Trophoblast cell (in vitro differentiated cells and primary cell): Measurements from ENCODE around the gene UNK.

ENCODE experiments used
- DNase-seq, 2 donors: peaks; one replicate each; pipeline ENCODE4 v3.0.0-alpha.2; 2016
- H2AFZ ChIP-seq: 2 replicates; pipeline ENCODE4 v1.6.1; 2013; ENCODE audit warnings: low read length, moderate library complexity, mild to moderate bottlenecking; ENCODE audit not compliant: insufficient read depth, poor library complexity
- H2AK5ac ChIP-seq: 2 replicates; pipeline ENCODE4 v1.6.1; 2013; ENCODE audit warnings: mild to moderate bottlenecking, low read length
- H2BK120ac ChIP-seq: 2 replicates; pipeline ENCODE4 v1.6.1; 2013; ENCODE audit warnings: low read length, mild to moderate bottlenecking, moderate library complexity; ENCODE audit not compliant: insufficient read depth, poor library complexity
- H2BK12ac ChIP-seq: 2 replicates; pipeline ENCODE4 v1.6.1; 2013; ENCODE audit warnings: mild to moderate bottlenecking, low read length, moderate library complexity
- H2BK5ac ChIP-seq: 2 replicates; pipeline ENCODE4 v1.6.1; 2013; ENCODE audit warnings: low read length, low read depth, moderate library complexity, mild to moderate bottlenecking; ENCODE audit not compliant: poor library complexity
- H3K14ac ChIP-seq: 2 replicates; pipeline ENCODE4 v1.6.1; 2013; ENCODE audit warnings: mild to moderate bottlenecking, low read length
- H3K18ac ChIP-seq: 2 replicates; pipeline ENCODE4 v1.6.1; 2013; ENCODE audit warnings: mild to moderate bottlenecking, low read length
- H3K23ac ChIP-seq: 2 replicates; pipeline ENCODE4 v1.6.1; 2013; ENCODE audit warnings: low read length
- H3K27ac ChIP-seq: 2 replicates; pipeline ENCODE4 v1.5.1; 2013; ENCODE audit warnings: low read depth, mild to moderate bottlenecking, inconsistent platforms, low read length, moderate library complexity
- H3K27me3 ChIP-seq: 2 replicates; pipeline ENCODE4 v1.6.1; 2013; ENCODE audit warnings: inconsistent platforms, mild to moderate bottlenecking, low read length, moderate library complexity; ENCODE audit not compliant: insufficient read depth
- H3K36me3 ChIP-seq, 2 experiments: 1 replicate in 1 of 2; 2 replicates in 1 of 2; pipeline ENCODE4 v1.6.1; 2013; ENCODE audit warnings: low read length in 2 of 2, mild to moderate bottlenecking in 2 of 2, moderate library complexity in 1 of 2; ENCODE audit not compliant: insufficient read depth in 2 of 2, control insufficient read depth in 1 of 2
- H3K4ac ChIP-seq: 2 replicates; pipeline ENCODE4 v1.6.1; 2013; ENCODE audit warnings: low read depth, mild to moderate bottlenecking, low read length, moderate library complexity
- H3K4me1 ChIP-seq, 2 experiments: 1 replicate in 1 of 2; 2 replicates in 1 of 2; pipeline ENCODE4 v1.6.1; 2013; ENCODE audit warnings: low read length in 2 of 2, mild to moderate bottlenecking in 2 of 2, moderate library complexity in 1 of 2; ENCODE audit not compliant: insufficient read depth in 2 of 2, control insufficient read depth in 1 of 2
- H3K4me2 ChIP-seq: 2 replicates; pipeline ENCODE4 v1.6.1; 2013; ENCODE audit warnings: inconsistent platforms, mild to moderate bottlenecking, low read length, moderate library complexity
- H3K4me3 ChIP-seq: 2 replicates; pipeline ENCODE4 v1.5.1; 2013; ENCODE audit warnings: mild to moderate bottlenecking, low read depth, low read length, inconsistent platforms
- H3K79me1 ChIP-seq: one replicate; pipeline ENCODE4 v1.6.1; 2013; ENCODE audit warnings: low read length
- H3K79me2 ChIP-seq: 2 replicates; pipeline ENCODE4 v1.6.1; 2013; ENCODE audit warnings: low read length, mild to moderate bottlenecking; ENCODE audit not compliant: control insufficient read depth, insufficient read depth, poor library complexity
- H3K9ac ChIP-seq: 2 replicates; pipeline ENCODE4 v1.6.1; 2013; ENCODE audit warnings: mild to moderate bottlenecking, low read length
- H3K9me3 ChIP-seq: 2 replicates; pipeline ENCODE4 v1.6.1; 2013; ENCODE audit warnings: low read depth, mild to moderate bottlenecking, control low read depth, inconsistent platforms, low read length; ENCODE audit not compliant: insufficient read depth
- H4K12ac ChIP-seq: 2 replicates; pipeline ENCODE4 v1.6.1; 2013; ENCODE audit warnings: low read depth, mild to moderate bottlenecking, low read length, moderate library complexity
- H4K8ac ChIP-seq: 2 replicates; pipeline ENCODE4 v1.6.1; 2013; ENCODE audit warnings: low read depth, mild to moderate bottlenecking, low read length, moderate library complexity
- H4K91ac ChIP-seq: one replicate; pipeline ENCODE4 v1.6.1; 2013; ENCODE audit warnings: low read depth, mild to moderate bottlenecking, low read length, moderate library complexity
- WGBS: extraction: QIAGEN DNeasy Blood & Tissue Kit; methylation state at CpG from one replicate; pipeline ENCODE4 v1.1.7; 2013; ENCODE audit warnings: missing lambda C conversion rate; ENCODE audit not compliant: insufficient read length, insufficient coverage; ENCODE audit errors: extremely low coverage; 5-methylcytosine and 5-hydroxymethylcytosine counted together

Gene UNK

GRCh38 chr17:75749545-75750389, 34.8 kb upstream of the UNK start:
- no peak overlapping the region for H3K27ac ChIP-seq

GRCh38 chr17:75750661-75751423, 33.8 kb upstream of the UNK start:
- Histone ChIP-seq H3K18ac (no peak overlapping the region), H4K8ac (no peak overlapping the region), H4K91ac (no peak overlapping the region), H4K12ac (no peak overlapping the region), H2BK5ac (no peak overlapping the region), H3K9me3 (peaks cover 5% of the 10 kb centered on the region), H2AFZ (no peak overlapping the region), H2BK120ac (no peak overlapping the region), H3K79me2 (peaks cover 2% of the 10 kb centered on the region), H3K27ac (no peak overlapping the region), H3K4me1 (peaks cover 4% of the 10 kb centered on the region in 2 experiments), H3K4me3 (no peak overlapping the region), H3K27me3 (no peaks in the 10 kb centered on the region), H2BK12ac (no peak overlapping the region), H3K9ac (no peak overlapping the region), H3K23ac (no peak overlapping the region), H3K79me1 (peaks cover 6% of the 10 kb centered on the region), H3K4me2 (no peak overlapping the region), H3K4ac (no peak overlapping the region), H3K36me3 (peaks cover 23 to 25% of the 10 kb centered on the region in 2 experiments), H3K14ac (no peak overlapping the region), H2AK5ac (no peak overlapping the region)
- no peak for DNase-seq
- no CpG with 5 or more reads among the region's 23 CpGs for WGBS

More at GRCh38 chr17:75749545-75750389, 34.8 kb upstream of the UNK start:
- no peak overlapping the region for H3K18ac ChIP-seq
- peaks cover 6% of the 10 kb centered on the region for H3K79me1 ChIP-seq
- H2AK5ac ChIP-seq: no peak overlapping the region
- no peak overlapping the region for H2BK5ac ChIP-seq
- peak; percentile 77 to 89 for DNase-seq
- H3K23ac ChIP-seq: no peak overlapping the region
- H3K27me3 ChIP-seq: no peaks in the 10 kb centered on the region
- no peak overlapping the region for H2BK120ac ChIP-seq
- no peak overlapping the region for H3K14ac ChIP-seq
- H4K8ac ChIP-seq: no peak overlapping the region
- H3K9me3 ChIP-seq: peaks cover 5% of the 10 kb centered on the region
- H4K91ac ChIP-seq: no peak overlapping the region
- H3K79me2 ChIP-seq: peaks cover 2% of the 10 kb centered on the region
- peaks cover 20 to 24% of the 10 kb centered on the region in 2 experiments for H3K36me3 ChIP-seq
- H3K4ac ChIP-seq: no peak overlapping the region
- no peak overlapping the region for H2BK12ac ChIP-seq
- H4K12ac ChIP-seq: no peak overlapping the region
- no peak overlapping the region for H3K9ac ChIP-seq
- WGBS: no CpG with 5 or more reads among the region's 20 CpGs
- H3K4me2 ChIP-seq: peak overlapping the region; percentile 30
- peaks cover 4% of the 10 kb centered on the region in 2 experiments for H3K4me1 ChIP-seq
- peak overlapping the region; percentile 48 for H2AFZ ChIP-seq
- no peak overlapping the region for H3K4me3 ChIP-seq

- Histone ChIP-seq H3K36me3 (peaks cover 28 to 33% of the 10 kb centered on the region in 2 experiments), H2AK5ac (no peak overlapping the region), H3K23ac (no peak overlapping the region), H3K4me3 (no peak overlapping the region), H3K79me1 (peaks cover 6% of the 10 kb centered on the region), H3K79me2 (peaks cover 2% of the 10 kb centered on the region), H4K91ac (no peak overlapping the region), H3K9me3 (peaks cover 5% of the 10 kb centered on the region), H3K4ac (no peak overlapping the region), H4K8ac (no peak overlapping the region), H3K27ac (no peak overlapping the region), H3K4me2 (no peak overlapping the region), H3K27me3 (no peaks in the 10 kb centered on the region), H2BK120ac (no peak overlapping the region), H2BK5ac (no peak overlapping the region), H3K14ac (no peak overlapping the region), H4K12ac (no peak overlapping the region), H3K9ac (no peak overlapping the region), H3K18ac (no peak overlapping the region), H2AFZ (no peak overlapping the region), H2BK12ac (no peak overlapping the region), H3K4me1 (peaks cover 4% of the 10 kb centered on the region in 2 experiments)
- WGBS: no CpG with 5 or more reads among the region's 24 CpGs
- DNase-seq: no peak
Measured at GRCh38 chr17:75751676-75752404, 32.8 kb upstream of the UNK start.

- Histone ChIP-seq H3K9me3 (peaks cover 5% of the 10 kb centered on the region), H4K8ac (no peak overlapping the region), H3K27ac (no peak overlapping the region), H3K79me2 (peaks cover 2% of the 10 kb centered on the region), H2BK12ac (no peak overlapping the region), H3K4me3 (no peak overlapping the region), H3K4me2 (no peak overlapping the region), H2BK5ac (no peak overlapping the region), H2AFZ (no peak overlapping the region), H3K23ac (no peak overlapping the region), H3K4me1 (peaks cover 4% of the 10 kb centered on the region in 2 experiments), H2AK5ac (no peak overlapping the region), H3K9ac (no peak overlapping the region), H3K4ac (no peak overlapping the region), H3K36me3 (peaks cover 33 to 38% of the 10 kb centered on the region in 2 experiments), H3K18ac (no peak overlapping the region), H3K79me1 (peaks cover 6% of the 10 kb centered on the region), H3K27me3 (no peaks in the 10 kb centered on the region), H4K91ac (no peak overlapping the region), H2BK120ac (no peak overlapping the region), H3K14ac (no peak overlapping the region), H4K12ac (no peak overlapping the region)
- no peak for DNase-seq
- WGBS: no CpG with 5 or more reads among the region's 10 CpGs
Measured at GRCh38 chr17:75752405-75752709, 32.2 kb upstream of the UNK start.
